Measurements from ENCODE around the gene ZNF32.

- no peak for TF ChIP-seq CTCF (conservative IDR thresholded peaks at IDR 0.05 in 1 of 2, IDR thresholded peaks at IDR 0.05 in 1 of 2; ENCODE audit: extremely low read depth in 1 of 2, insufficient read depth in 1 of 2, low read depth in 1 of 2, low read length in 2 of 2)
- TF ChIP-seq EZH2 (IDR thresholded peaks at IDR 0.05; ENCODE audit: borderline replicate concordance, low read length), result no peak
Observed at GRCh38 chr10:43606323-43607198, 42.1 kb downstream of the ZNF32 start, which contains the start of gene ZNF485.

Data from mammary epithelial cell (primary cell).